Left cardiac atrium (tissue), 4 donors: ENCODE data around the gene TSPAN4. TPM values are rescaled to one million over a fixed set of nuclear protein-coding genes. Genes with fewer than 3 reads are reported as not detected.

Experiments used
- ATAC-seq, 2 donors: fragments of 200-7000 bp; cut with Tn5 transposase; one replicate each; pipeline ENCODE4 v1.9.1; 2020; ENCODE audit warnings: mild to moderate bottlenecking in 2 of 2, moderate library complexity in 2 of 2
- DNase-seq: peaks from one replicate; pipeline ENCODE4 v3.0.0-alpha.2; 2020
- intact Hi-C, 2 donors: fragments of 100-400 bp; cut with DNase I; formaldehyde crosslinking; loops; one replicate each; pipeline versions ENCODE4 v1.14.1 to v1.15.1; 2022 to 2023
- total RNA-seq, 2 donors: library from RNA; stranded (reverse); fragmentation: NEBNext Ultra II Directional; extraction: Animal tissue kit (Norgen Biotek cat#: 25700); gene quantifications; one replicate each; pipeline ENCODE4 v1.2.1, GENCODE V29; 2021
- donor health status: DM: no; HTN: yes; CAD: no.
- donor health status: DM: no; HTN: yes; CAD: no; lungs with severe emphysema.
- donor health status: DM: yes; HTN: yes; CAD: no.
- donor health status: Dilated cardiomyopathy.

The TSPAN4 gene
- total RNA-seq, 2 donors from 2014 or later = 46.1 to 63.5 TPM

GRCh38 chr11:831961-832528 is 10.6 kb upstream of the TSPAN4 start:
- ATAC-seq = no peak
- no peak for DNase-seq
- intact Hi-C loops = no loop called here

GRCh38 chr11:832529-833113 is 10.0 kb upstream of the TSPAN4 start, which contains the start of gene CD151:
TSS of gene CD151 (plus strand) at chr11:832952. CDS start at chr11:836070, 3,118 bp downstream.
- intact Hi-C loops = no loop called here
- ATAC-seq (peak; percentile 12 to 60), DNase-seq (no peak)

- ATAC-seq (peak; percentile 5 to 36), DNase-seq (peak; percentile 77)
- intact Hi-C loops = no loop called here
Observed at GRCh38 chr11:833114-833791, 9.4 kb upstream of the TSPAN4 start.

GRCh38 chr11:833849-834311 is 8.8 kb upstream of the TSPAN4 start:
- intact Hi-C loops = no loop called here
- DNase-seq = no peak
- ATAC-seq = no peak

- peak; percentile 43 to 62 for ATAC-seq
Observed at GRCh38 chr11:834371-835316, 8.0 kb upstream of the TSPAN4 start.

GRCh38 chr11:836274-836673 is 6.4 kb upstream of the TSPAN4 start:
- ATAC-seq (no peak), DNase-seq (no peak)
- intact Hi-C loops = no loop called here

More at GRCh38 chr11:834371-835316, 8.0 kb upstream of the TSPAN4 start:
- intact Hi-C loops = no loop called here
- DNase-seq = peak; percentile 86

GRCh38 chr11:836700-837099 is 6.0 kb upstream of the TSPAN4 start:
- intact Hi-C loops = no loop called here
- DNase-seq (no peak), ATAC-seq (no peak)

GRCh38 chr11:837189-837989 is 5.3 kb upstream of the TSPAN4 start:
- no peak for ATAC-seq
- DNase-seq = no peak
- intact Hi-C loops = no loop called here

GRCh38 chr11:837990-838307 is 4.7 kb upstream of the TSPAN4 start:
- intact Hi-C loops = no loop called here
- ATAC-seq (no peak), DNase-seq (no peak)

- intact Hi-C loops = no loop called here
- no peak for ATAC-seq
- DNase-seq = no peak
Observed at GRCh38 chr11:838441-839279, 4.0 kb upstream of the TSPAN4 start.

- no peak for ATAC-seq
- intact Hi-C loops = no loop called here
- no peak for DNase-seq
Observed at GRCh38 chr11:839280-839623, 3.4 kb upstream of the TSPAN4 start.

- DNase-seq (no peak), ATAC-seq (no peak)
- intact Hi-C loops = no loop called here
Observed at GRCh38 chr11:839875-840617, 2.6 kb upstream of the TSPAN4 start.

GRCh38 chr11:841981-842369 is 677 bp upstream of the TSPAN4 start:
- intact Hi-C loops = no loop called here
- ATAC-seq = peak; percentile 1 to 2
- DNase-seq = no peak

- ATAC-seq (peak; percentile 0), DNase-seq (no peak)
- intact Hi-C loops = no loop called here
Observed at GRCh38 chr11:843086-843734, 558 bp downstream of the TSPAN4 start.

GRCh38 chr11:843818-844692 is 1.4 kb downstream of the TSPAN4 start:
- ATAC-seq (peak; percentile 47 to 52), DNase-seq (peak; percentile 96)
- intact Hi-C loops = no loop called here
